HG02870 (cell line): ENCODE measurements around the gene NUAK2.

Source experiments
- ATAC-seq: cut with Tn5 transposase; IDR thresholded peaks from one replicate; pipeline ENCODE4 v1.9.1; 2021; ENCODE audit warnings: mild to moderate bottlenecking, moderate library complexity; ENCODE audit not compliant: unreplicated experiment

Gene NUAK2

DNA sequence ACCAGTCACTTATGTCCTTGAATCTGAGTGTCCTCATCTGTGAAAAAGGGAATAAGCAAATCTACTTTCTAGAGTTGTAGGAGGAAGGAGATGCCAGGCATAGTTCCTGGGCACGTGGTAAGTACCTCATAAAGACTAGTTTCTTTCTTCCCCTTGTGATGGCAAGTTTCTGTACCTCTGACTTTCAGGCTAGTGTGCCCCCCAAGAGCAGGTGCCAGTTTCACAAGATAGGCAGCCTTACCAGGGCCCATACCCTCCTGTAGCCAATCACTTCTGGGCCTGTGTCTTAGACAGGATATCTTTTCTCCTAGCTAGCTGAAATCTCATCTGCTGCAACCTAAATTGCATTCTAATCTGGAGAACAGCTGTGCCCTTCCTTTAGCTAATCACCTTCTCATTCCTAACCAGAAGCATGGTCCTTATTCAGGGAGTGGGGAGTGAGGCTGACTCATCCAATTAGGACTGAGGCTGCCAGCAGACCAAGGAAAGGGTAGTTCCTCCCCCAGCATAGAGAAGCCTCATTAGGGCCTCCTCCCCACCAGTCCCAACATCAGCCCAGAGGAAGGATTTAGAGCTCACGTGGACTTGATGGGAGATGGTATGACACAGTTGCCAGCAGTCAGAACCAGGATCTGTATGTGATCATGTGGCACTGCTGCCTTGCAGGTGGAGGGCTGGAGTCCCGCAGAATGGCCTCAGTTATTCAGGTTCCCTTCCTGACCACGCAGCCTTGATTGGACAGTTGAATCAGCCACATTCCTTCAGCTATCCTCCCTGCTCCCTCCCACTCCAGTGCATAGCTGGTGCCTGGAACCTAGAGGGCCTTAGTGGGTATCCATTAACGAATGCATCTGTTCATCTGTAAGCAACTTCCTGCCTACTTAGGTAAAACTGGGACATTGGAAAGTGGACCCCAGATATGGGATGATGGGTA lies 27.3 kb upstream of the NUAK2 start:
- ATAC-seq = no peak

- no peak for ATAC-seq
These were observed 25.5 kb upstream of the NUAK2 start for GRCh38 chr1:205346956-205347574.

GRCh38 chr1:205345761-205346160 lies 24.2 kb upstream of the NUAK2 start:
- ATAC-seq = no peak

GRCh38 chr1:205344066-205344928 lies 22.8 kb upstream of the NUAK2 start:
- no peak for ATAC-seq

DNA sequence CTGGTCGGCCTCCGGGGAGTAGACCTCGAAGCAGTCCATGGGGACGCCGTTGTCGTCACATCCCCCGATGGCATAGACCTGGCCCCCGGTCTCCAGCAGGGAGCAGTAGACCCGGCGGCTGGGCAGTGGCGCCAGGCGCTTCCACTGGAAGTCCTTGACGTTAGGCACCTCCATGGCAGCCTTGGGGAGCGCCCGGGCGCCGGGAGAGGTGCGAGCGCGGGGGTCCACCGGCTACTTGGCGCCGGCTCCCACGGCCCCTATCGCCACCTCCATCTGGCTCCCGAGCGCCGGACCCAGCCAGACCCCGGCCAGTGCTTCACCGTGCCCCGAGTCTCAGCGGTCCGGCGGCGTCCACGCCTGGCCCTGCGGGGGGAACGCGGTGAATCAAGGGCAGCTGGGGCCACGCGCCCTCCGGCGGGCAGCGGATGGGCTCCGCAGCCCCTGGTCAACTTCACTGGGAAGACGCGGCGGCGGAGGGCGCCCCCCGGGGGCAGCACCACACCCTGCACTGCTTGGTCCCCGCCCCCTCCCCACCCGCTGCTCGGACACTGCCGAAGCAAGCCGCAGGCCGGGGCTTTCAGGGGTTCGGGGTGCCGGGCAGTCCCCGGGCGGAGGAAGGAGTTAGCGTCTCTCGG lies 22.0 kb upstream of the NUAK2 start:
- no peak for ATAC-seq

GRCh38 chr1:205342986-205343385 lies 21.4 kb upstream of the NUAK2 start:
- no peak for ATAC-seq

GRCh38 chr1:205340676-205341075 lies 19.1 kb upstream of the NUAK2 start:
- ATAC-seq = no peak

DNA sequence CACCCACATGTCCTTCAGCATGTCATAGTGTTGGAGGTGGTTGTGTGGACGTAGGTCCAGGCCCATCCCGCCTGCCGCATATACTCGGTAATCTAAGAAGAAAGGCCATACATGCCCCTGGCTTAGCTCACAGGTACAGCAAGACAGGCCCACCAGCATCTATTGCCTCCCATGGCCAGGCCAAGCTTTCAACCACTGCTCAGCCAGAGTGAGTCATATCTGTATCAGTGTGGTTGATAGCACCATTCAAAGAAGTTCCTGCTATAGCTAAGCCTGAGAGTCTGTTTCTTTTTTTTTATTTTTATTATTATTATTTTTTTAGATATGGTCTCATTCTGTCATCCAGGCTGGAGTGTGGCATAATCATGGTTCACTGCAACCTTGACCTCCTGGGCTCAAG lies 18.2 kb upstream of the NUAK2 start:
- ATAC-seq = peak; percentile 82

DNA sequence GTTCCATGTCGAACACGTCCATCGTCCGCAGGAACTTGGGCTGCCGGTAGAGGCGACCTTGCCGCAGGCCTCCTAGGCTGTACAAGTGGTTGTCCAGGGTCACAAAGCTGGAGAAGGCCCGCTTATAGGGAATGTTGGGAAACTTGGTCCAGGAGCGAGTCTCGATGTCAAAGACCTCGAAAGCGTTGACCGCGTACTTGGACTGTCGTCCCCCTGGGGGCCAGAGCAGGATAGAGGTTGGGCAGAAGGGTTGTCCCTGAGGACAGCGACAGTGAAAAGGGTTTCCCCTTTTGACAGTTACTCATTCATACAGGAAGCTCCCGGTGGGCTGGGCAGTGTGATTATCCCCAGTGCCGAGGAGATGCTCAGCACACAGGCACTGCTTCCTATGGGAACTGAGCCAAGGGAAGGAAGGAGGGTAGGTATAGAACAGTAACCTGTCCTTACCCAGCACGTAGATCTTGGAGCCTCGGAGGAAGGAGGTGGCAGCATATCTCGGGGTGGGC lies 17.7 kb upstream of the NUAK2 start:
- no peak for ATAC-seq

- no peak for ATAC-seq
These were observed 16.5 kb upstream of the NUAK2 start for GRCh38 chr1:205338011-205338410.

DNA sequence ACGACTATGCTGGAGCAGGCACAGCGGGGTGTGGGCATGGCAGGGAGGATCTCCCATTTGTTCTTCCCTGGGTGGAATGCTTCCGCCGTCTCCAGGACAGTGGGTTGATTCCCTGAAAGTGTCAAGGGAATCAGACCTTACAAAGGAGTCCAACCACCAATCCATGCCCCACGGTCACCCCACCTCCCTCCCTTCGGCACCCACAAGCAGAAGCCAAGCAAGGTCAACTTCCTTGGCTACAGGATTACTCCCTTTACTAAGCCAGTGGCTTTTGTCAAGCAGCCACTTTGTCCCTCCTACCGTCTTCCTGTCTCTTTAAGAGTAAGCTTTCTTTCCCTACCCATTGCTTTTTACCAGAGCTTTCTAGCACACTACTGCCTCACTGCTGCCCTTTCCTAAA lies 15.9 kb upstream of the NUAK2 start:
- no peak for ATAC-seq

DNA sequence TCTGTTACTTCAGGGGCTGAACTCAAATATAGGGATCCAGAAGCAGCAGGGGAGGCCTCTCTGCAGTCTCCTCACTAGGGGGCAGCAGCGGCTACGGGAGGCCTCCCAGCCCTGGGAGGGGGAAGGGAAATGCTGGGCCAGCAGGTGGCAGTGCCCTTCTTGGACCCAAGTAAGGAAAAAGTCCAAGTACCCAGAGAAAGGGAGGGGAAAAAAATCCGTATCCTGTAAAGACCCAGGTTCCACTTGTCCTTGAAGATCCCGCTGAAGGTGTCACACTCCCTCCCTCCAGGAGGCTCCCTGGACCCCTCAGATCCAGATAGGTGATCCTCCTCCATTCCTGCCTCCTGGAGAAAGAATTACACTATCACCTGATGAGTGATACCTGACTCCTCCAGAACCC lies 14.1 kb upstream of the NUAK2 start:
- no peak for ATAC-seq

GRCh38 chr1:205332015-205332791 lies 10.7 kb upstream of the NUAK2 start:
- no peak for ATAC-seq

DNA sequence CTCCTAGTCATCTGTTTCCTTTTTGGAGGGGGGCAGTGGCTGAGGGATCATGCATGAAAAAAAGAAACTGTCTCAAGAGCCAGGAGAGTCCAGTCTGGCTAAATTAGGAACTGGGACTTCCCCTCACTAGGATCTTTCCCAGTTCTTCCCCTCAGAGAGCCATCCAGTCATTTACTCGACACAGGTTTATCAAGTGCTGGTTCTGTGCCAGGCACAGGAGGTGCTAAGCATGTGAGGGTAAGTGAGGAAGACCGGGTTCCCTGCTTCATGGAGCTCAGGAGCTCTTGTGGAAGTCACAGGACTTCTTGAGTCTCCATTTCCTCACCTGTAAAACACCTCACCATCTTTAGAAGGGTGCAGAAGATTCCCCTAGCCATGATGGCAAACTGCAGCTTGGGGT lies 8.6 kb upstream of the NUAK2 start:
- no peak for ATAC-seq

DNA sequence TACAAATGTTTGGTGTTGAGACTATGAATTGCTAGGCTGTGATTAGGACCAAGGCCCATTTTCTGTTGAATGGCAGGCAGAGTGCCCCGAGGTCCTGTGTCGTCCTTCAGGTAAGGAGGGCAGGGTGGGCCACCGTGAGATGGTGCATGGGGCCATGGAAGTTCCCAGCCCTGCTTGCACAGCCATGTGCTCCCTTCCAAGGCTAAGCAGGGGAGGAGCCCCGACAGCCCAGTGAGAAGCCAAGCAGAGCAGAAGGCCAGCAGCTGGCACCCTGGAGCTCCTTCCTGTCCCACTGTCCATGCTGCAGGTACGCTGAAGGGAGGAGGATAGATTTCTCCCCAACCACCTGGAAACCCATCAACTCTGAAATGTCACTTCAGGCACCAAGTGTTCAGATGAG lies 8.2 kb upstream of the NUAK2 start:
- no peak for ATAC-seq

GRCh38 chr1:205328476-205328875 lies 6.9 kb upstream of the NUAK2 start:
- ATAC-seq = no peak

- ATAC-seq = no peak
These were observed 5.4 kb upstream of the NUAK2 start for GRCh38 chr1:205326812-205327466.

DNA sequence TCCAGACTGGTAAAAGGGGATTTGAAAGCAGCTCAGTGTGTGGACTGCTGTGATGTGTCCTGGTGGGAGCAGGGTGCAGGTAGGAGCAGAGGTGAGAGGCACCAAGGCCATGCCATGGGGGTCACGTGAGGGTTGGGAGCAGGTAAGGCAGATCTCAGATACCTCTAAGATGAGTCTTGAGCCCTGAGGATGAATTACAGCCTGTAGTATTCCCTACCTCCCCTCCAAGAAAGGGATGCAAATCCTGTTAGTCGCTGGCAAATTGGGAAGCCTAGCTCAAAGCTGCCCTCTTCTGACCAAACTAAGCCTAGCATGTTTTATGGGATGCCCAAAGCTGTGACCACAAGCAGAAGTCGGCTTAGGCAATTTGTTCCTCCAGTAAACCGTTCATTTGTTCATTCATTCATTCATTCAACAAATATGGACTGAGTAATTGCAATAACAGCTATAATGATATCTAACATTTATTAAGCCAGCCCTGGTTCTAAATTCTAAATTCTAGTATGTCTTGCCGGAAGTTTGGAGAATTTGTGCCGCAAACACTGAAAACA lies 3.9 kb upstream of the NUAK2 start:
- no peak for ATAC-seq

GRCh38 chr1:205324781-205325180 lies 3.2 kb upstream of the NUAK2 start:
- ATAC-seq = no peak
